A549 (cell line): ENCODE data around the gene PFN2. TPM values are rescaled to one million over a fixed set of nuclear protein-coding genes. Genes with fewer than 3 reads are reported as not detected.

ENCODE experiments used
- ATAC-seq, 2 experiments: fragments of 200-7000 bp in 1 of 2; fragments of >200 bp in 1 of 2; cut with Nextera tagmentation in 1 of 2; cut with Tn5 transposase in 1 of 2; 3 replicates each; pipeline versions ENCODE4 v1.8.0 to v1.9.1; 2018 to 2020; ENCODE audit warnings: mild to moderate bottlenecking in 1 of 2, moderate library complexity in 1 of 2
- CTCF ChIA-PET: fragments of 300-600 bp; sonication (Branson Sonifier 250); formaldehyde crosslinking; extraction: SDS; loops from one replicate; lab custom pipeline; 2021; ENCODE audit warnings: antibody characterized with exemption, inconsistent platforms; lab: Yijun Ruan, JAX
- POLR2A ChIA-PET: fragments of 350-600 bp; formaldehyde crosslinking; extraction: SDS; loops from one replicate; lab custom pipeline; 2021; ENCODE audit warnings: antibody characterized with exemption, inconsistent platforms; lab: Yijun Ruan, JAX
- DNase-seq, 2 experiments: peaks; one replicate each; pipeline versions ENCODE4 v3.0.0 to v3.0.0-alpha.2; 2011 to 2016; ENCODE audit warnings: low read depth in 1 of 2, low spot score in 1 of 2
- FAIRE-seq: peaks from 2 replicates; lab custom pipeline; 2011; peaks lifted over from hg19 to GRCh38; lab: Jason Lieb, UNC
- H3K27ac ChIP-seq, 2 experiments: fragments of >200 bp; sonication (Bioruptor Twin); formaldehyde crosslinking; 3 replicates each; pipeline ENCODE4 v1.5.1; 2016 to 2017
- H3K4me1 ChIP-seq: fragments of >200 bp; sonication (Bioruptor Twin); formaldehyde crosslinking; 3 replicates; pipeline ENCODE4 v1.6.1; 2016
- H3K4me2 ChIP-seq: fragments of >200 bp; sonication (Bioruptor Twin); formaldehyde crosslinking; 3 replicates; pipeline ENCODE4 v1.6.1; 2016
- H3K4me3 ChIP-seq: fragments of >200 bp; sonication (Bioruptor Twin); formaldehyde crosslinking; 3 replicates; pipeline ENCODE4 v1.5.1; 2016
- H3K9me3 ChIP-seq: fragments of >200 bp; sonication (Bioruptor Twin); formaldehyde crosslinking; 3 replicates; pipeline ENCODE4 v1.6.1; 2016
- ATOH8 ChIP-seq: fragments of 250-450 bp; sonication (Bioruptor Pico); IDR thresholded peaks from 2 replicates; pipeline ENCODE4 v1.5.0; 2020; ENCODE audit warnings: low read depth, mild to moderate bottlenecking, moderate library complexity
- BCL3 ChIP-seq: fragments of >200 bp; sonication (Bioruptor Twin); formaldehyde crosslinking; IDR thresholded peaks from 3 replicates; pipeline ENCODE4 v1.6.1; 2016
- BHLHE40 ChIP-seq: IDR thresholded peaks from 2 replicates; pipeline ENCODE4 v1.6.1; 2012; ENCODE audit warnings: low read depth, low read length, inconsistent platforms
- CBX8 ChIP-seq: fragments of 200-600 bp; sonication (generic); IDR thresholded peaks from 2 replicates; pipeline ENCODE4 v1.6.1; 2016
- CHD2 ChIP-seq: fragments of 150-350 bp; IDR thresholded peaks from 2 replicates; pipeline ENCODE4 v1.6.1; 2014; ENCODE audit warnings: low read length; ENCODE audit not compliant: partially characterized antibody
- E2F6 ChIP-seq: IDR thresholded peaks from 2 replicates; pipeline ENCODE4 v1.6.1; 2012; ENCODE audit warnings: low read depth, borderline replicate concordance
- EHF ChIP-seq: fragments of 250-450 bp; sonication (Bioruptor Pico); IDR thresholded peaks from 2 replicates; pipeline ENCODE4 v1.5.0; 2020; ENCODE audit warnings: mild to moderate bottlenecking
- EHMT2 ChIP-seq: fragments of 200-600 bp; sonication (generic); IDR thresholded peaks from 2 replicates; pipeline ENCODE4 v1.6.1; 2016; ENCODE audit warnings: antibody characterized with exemption, low read depth, mild to moderate bottlenecking, moderate library complexity
- ELK1 ChIP-seq: fragments of 150-350 bp; IDR thresholded peaks from 2 replicates; pipeline ENCODE4 v1.6.1; 2014; ENCODE audit warnings: low read depth, mild to moderate bottlenecking, low read length
- EP300 ChIP-seq, 2 experiments: fragments of >200 bp; sonication (Bioruptor Twin); formaldehyde crosslinking; IDR thresholded peaks; 2 replicates in 1 of 2; 3 replicates in 1 of 2; pipeline ENCODE4 v1.6.1; 2016 to 2017
- FOSL2 ChIP-seq, 2 experiments: fragments of 450-650 bp in 1 of 2; fragments of >200 bp in 1 of 2; sonication (Bioruptor Twin) in 1 of 2; formaldehyde crosslinking; IDR thresholded peaks; 2 replicates each; pipeline versions ENCODE4 v1.5.0 to v1.6.1; 2016 to 2020; ENCODE audit warnings: mild to moderate bottlenecking in 1 of 2, moderate library complexity in 1 of 2
- FOXS1 ChIP-seq: fragments of 250-450 bp; sonication (Bioruptor Pico); IDR thresholded peaks from 2 replicates; pipeline ENCODE4 v1.5.0; 2020; ENCODE audit warnings: mild to moderate bottlenecking, moderate library complexity
- GATA3 ChIP-seq: IDR thresholded peaks from 2 replicates; pipeline ENCODE4 v1.6.1; 2012; ENCODE audit warnings: borderline replicate concordance
- HDAC2 ChIP-seq: fragments of 200-600 bp; sonication (generic); IDR thresholded peaks from 2 replicates; pipeline ENCODE4 v1.6.1; 2016
- HEYL ChIP-seq: fragments of 250-450 bp; sonication (Bioruptor Pico); IDR thresholded peaks from 2 replicates; pipeline ENCODE4 v1.8.0; 2021; ENCODE audit warnings: mild to moderate bottlenecking, moderate library complexity
- HMGXB4 ChIP-seq: fragments of 250-450 bp; sonication (Bioruptor Pico); IDR thresholded peaks from 2 replicates; pipeline ENCODE4 v1.5.0; 2021; ENCODE audit warnings: mild to moderate bottlenecking, moderate library complexity, borderline replicate concordance
- HOXA7 ChIP-seq: fragments of 250-450 bp; sonication (Bioruptor Pico); IDR thresholded peaks from 2 replicates; pipeline ENCODE4 v1.5.0; 2020; ENCODE audit warnings: mild to moderate bottlenecking, moderate library complexity
- JUN ChIP-seq, 2 experiments: fragments of >200 bp; sonication (Bioruptor Twin); formaldehyde crosslinking; IDR thresholded peaks; 2 replicates in 1 of 2; 3 replicates in 1 of 2; pipeline ENCODE4 v1.6.1; 2016 to 2017
- JUNB ChIP-seq: fragments of >200 bp; sonication (Bioruptor Twin); formaldehyde crosslinking; IDR thresholded peaks from 2 replicates; pipeline ENCODE4 v1.6.1; 2016
- KDM1A ChIP-seq: fragments of 200-600 bp; sonication (generic); IDR thresholded peaks from 2 replicates; pipeline ENCODE4 v1.6.1; 2016; ENCODE audit warnings: low read depth, mild to moderate bottlenecking
- PBX3 ChIP-seq: IDR thresholded peaks from 2 replicates; pipeline ENCODE4 v1.6.1; 2012
- PHF8 ChIP-seq: fragments of 200-600 bp; sonication (generic); IDR thresholded peaks from 2 replicates; pipeline ENCODE4 v1.6.1; 2016; ENCODE audit warnings: low read depth, mild to moderate bottlenecking, antibody characterized with exemption, moderate library complexity, borderline replicate concordance
- POLR2A ChIP-seq: IDR thresholded peaks from 2 replicates; pipeline ENCODE4 v1.6.1; 2012; ENCODE audit warnings: mild to moderate bottlenecking, low read length
- RAD21 ChIP-seq, 2 experiments: fragments of >200 bp in 1 of 2; sonication (Bioruptor Twin) in 1 of 2; formaldehyde crosslinking in 1 of 2; IDR thresholded peaks in 1 of 2; conservative IDR thresholded peaks in 1 of 2; 2 replicates in 1 of 2; 3 replicates in 1 of 2; pipeline ENCODE4 v1.6.1; 2012 to 2018; ENCODE audit warnings: inconsistent platforms in 1 of 2
- RARB ChIP-seq: fragments of 250-450 bp; sonication (Bioruptor Pico); IDR thresholded peaks from 2 replicates; pipeline ENCODE4 v1.8.0; 2021; ENCODE audit warnings: mild to moderate bottlenecking, moderate library complexity
- RCOR1 ChIP-seq: fragments of 150-350 bp; IDR thresholded peaks from 2 replicates; pipeline ENCODE4 v1.6.1; 2014; ENCODE audit warnings: antibody characterized with exemption, low read length, low read depth
- RFX5 ChIP-seq: fragments of 450-650 bp; IDR thresholded peaks from 2 replicates; pipeline ENCODE4 v1.7.1; 2014; ENCODE audit warnings: antibody characterized with exemption, mild to moderate bottlenecking, moderate library complexity
- SREBF2 ChIP-seq: fragments of 450-650 bp; IDR thresholded peaks from 2 replicates; pipeline ENCODE4 v1.6.1; 2014; ENCODE audit warnings: mild to moderate bottlenecking, moderate library complexity
- TFCP2L1 ChIP-seq: fragments of 250-450 bp; sonication (Bioruptor Pico); IDR thresholded peaks from 2 replicates; pipeline ENCODE4 v1.5.0; 2021; ENCODE audit warnings: mild to moderate bottlenecking
- USF2 ChIP-seq: fragments of 450-650 bp; IDR thresholded peaks from 2 replicates; pipeline ENCODE4 v1.6.1; 2014; ENCODE audit warnings: antibody characterized with exemption
- ZC3H11A ChIP-seq: fragments of 450-650 bp; IDR thresholded peaks from 2 replicates; pipeline ENCODE4 v1.6.1; 2014; ENCODE audit warnings: antibody characterized with exemption, mild to moderate bottlenecking
- WGBS: methylation state at CpG from one replicate; pipeline ENCODE4 v1.1.6; 2017; ENCODE audit errors: missing lambda C conversion rate; 5-methylcytosine and 5-hydroxymethylcytosine counted together
- polyA minus RNA-seq: library from RNA; depleted of rRNA, polyadenylated mRNA; stranded (reverse); fragments of >200 nt; gene quantifications from 2 replicates; pipeline ENCODE4 v1.2.3, GENCODE V29; 2011; rRNA and poly(A)+ RNA removed
- polyA plus RNA-seq, 4 experiments: library from polyadenylated mRNA; depleted of rRNA in 3 of 4; stranded (reverse); fragments of >200 nt; fragmentation: RNase III in 1 of 4; extraction: RNeasy Plus Mini Kit Qiagen cat#74134 plus additional on column Dnase treatment in 1 of 4; gene quantifications; 2 replicates in 3 of 4; 3 replicates in 1 of 4; pipeline ENCODE4 v1.2.3, GENCODE V29; 2011 to 2017

PFN2 gene
- polyA plus RNA-seq (2011; rRNA removed) (406 and 539 TPM in 2 replicates), polyA plus RNA-seq (2017; fragmentation: RNase III; extraction: RNeasy Plus Mini Kit Qiagen cat#74134 plus additional on column Dnase treatment) (201 to 231 TPM (median 222 TPM) in 3 replicates), polyA minus RNA-seq (117 and 129 TPM in 2 replicates)
- 191 and 210 TPM in 2 replicates for polyA plus RNA-seq (2012; cell fraction: cytosol; rRNA removed)
- 78.8 and 97.0 TPM in 2 replicates for polyA plus RNA-seq (2012; cell fraction: nucleus; rRNA removed)

GRCh38 chr3:149970716-149971402 lies at the start of gene PFN2:
Gene PFN2 (minus strand): TSS chr3:149970895. CDS start chr3:149970856, 39 bp downstream.
- no CpG with 5 or more reads among the region's 102 CpGs for WGBS
- Histone ChIP-seq H3K27ac (peak within 1 kb of the TSS; percentile 98 to 99), H3K4me2 (peak within 1 kb of the TSS; percentile 76), H3K4me3 (peak within 1 kb of the TSS; percentile 91), H3K4me1 (peaks cover 32% of the 10 kb centered on the region), H3K9me3 (no peaks in the 10 kb centered on the region)
- DNase-seq (peak; percentile 40 to 91), FAIRE-seq (no peak), ATAC-seq (peak; percentile 58 to 80)
- ChIA-PET CTCF (interaction anchor here (0.6 to 2.6 kb wide), 8 partner anchors 20 to 257 kb away, joined by 3 to 12 read pairs (median 4); no protein-coding TSS in a partner anchor), POLR2A (interaction anchor here (0.5 to 3.0 kb wide), 8 partner anchors 13 to 575 kb away, joined by 3 to 43 read pairs (median 4); partner anchors contain the start of gene SERP1)
- TF ChIP-seq RCOR1 (no peak), CBX8 (no peak), EP300 (IDR thresholded peaks at IDR 0.05) (peak in 1 of 2 experiments; percentile 38; a peak in 1 of 5 replicates), RAD21 (conservative IDR thresholded peaks at IDR 0.05 in 1 of 2, IDR thresholded peaks at IDR 0.05 in 1 of 2) (no peak), USF2 (no peak), E2F6 (peak; percentile 90), EHMT2 (no peak), ZC3H11A (no peak), RFX5 (0 out of 2 replicates have a peak, but pooled peaks have one; percentile 16), JUNB (no peak), JUN (IDR thresholded peaks at IDR 0.05) (peak; percentile 84 to 93), EHF (no peak), KDM1A (no peak), PBX3 (peak; percentile 83), CHD2 (peak; percentile 43), ELK1 (no peak), HMGXB4 (peak; percentile 85; the same call in 1 of the 2 replicates), BCL3 (peak; percentile 79; the same call in 2 of the 3 replicates), HEYL (no peak), ATOH8 (CRISPR knock-in tag) (0 out of 2 replicates have a peak, but pooled peaks have one; percentile 56), FOXS1 (CRISPR knock-in tag) (no peak), RARB (no peak), PHF8 (0 out of 2 replicates have a peak, but pooled peaks have one; percentile 28), TFCP2L1 (CRISPR knock-in tag) (no peak), FOSL2 (IDR thresholded peaks at IDR 0.05) (no peak), FOSL2 (CRISPR knock-in tag; IDR thresholded peaks at IDR 0.05) (peak; percentile 30; the same call in 1 of the 2 replicates), HOXA7 (CRISPR knock-in tag) (no peak), POLR2A (peak; percentile 48), BHLHE40 (peak; percentile 76), SREBF2 (no peak), GATA3 (peak; percentile 13; the same call in 1 of the 2 replicates), HDAC2 (no peak)
